ENCODE results near the gene FAM25C.
"Not testable (repeated sequence)": the region's sequence is repeated elsewhere in the genome, so short reads cannot be mapped to it uniquely, and the experiment has no call there.

Gene FAM25C

DNA sequence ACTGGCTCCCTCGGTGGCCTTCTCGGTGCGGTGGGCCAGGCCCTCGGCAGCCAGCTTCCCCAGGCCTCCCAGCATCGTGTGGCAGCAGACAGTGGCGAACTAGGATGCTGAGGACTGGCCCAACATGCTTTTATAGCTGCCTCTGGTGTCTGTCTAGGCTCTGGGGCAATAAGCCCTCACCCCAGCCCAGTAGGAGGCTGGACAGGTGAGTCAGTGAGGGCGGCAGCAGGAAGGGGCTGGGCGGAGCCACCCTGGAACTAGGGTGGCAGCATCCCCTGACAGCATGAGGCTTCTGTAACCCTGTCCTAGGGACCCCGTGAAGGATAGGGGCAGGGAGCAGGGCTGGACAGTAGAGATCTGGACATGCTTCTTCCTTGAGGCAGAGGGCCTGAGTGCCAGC is at the start of gene FAM25C:
Gene FAM25C, minus strand, starts transcription at position 101 of the 400 bp plus-strand sequence. Its CDS starts 26 bp downstream, at position 75.
- not testable (repeated sequence) for DNase-seq

- DNase-seq, result not testable (repeated sequence)
Observed at GRCh38 chr10:48044557-48044956, 45.0 kb upstream of the FAM25C start.

- not testable (repeated sequence) for DNase-seq
Observed at GRCh38 chr10:48031390-48031789, 31.8 kb upstream of the FAM25C start.

GRCh38 chr10:48002306-48002705 is 2.7 kb upstream of the FAM25C start:
- DNase-seq, result not testable (repeated sequence)

- DNase-seq, result not testable (repeated sequence)
Observed at GRCh38 chr10:47994045-47994444, 5.5 kb downstream of the FAM25C start.

- DNase-seq, result not testable (repeated sequence)
Observed at GRCh38 chr10:47992560-47992959, 7.0 kb downstream of the FAM25C start.

DNA sequence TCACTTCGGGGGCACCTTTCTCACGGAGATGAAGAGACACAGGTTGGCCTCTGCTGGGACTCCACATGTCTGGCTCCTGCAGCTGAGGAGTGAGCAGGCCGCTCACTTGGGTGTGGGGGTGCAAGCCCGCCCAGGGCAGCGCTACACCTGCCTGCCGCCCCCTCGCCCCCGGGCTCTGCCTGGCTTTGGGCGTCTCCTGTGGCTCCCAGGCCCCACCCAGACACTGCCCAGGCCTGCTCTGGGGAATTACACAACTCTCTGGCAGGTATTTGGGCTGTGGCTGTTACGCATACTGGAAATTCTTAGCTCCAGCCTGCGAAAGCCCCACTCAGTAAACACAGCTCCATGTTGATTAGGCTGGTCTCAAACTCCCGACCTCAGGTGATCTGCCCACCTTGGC is 7.9 kb downstream of the FAM25C start:
- not testable (repeated sequence) for DNase-seq

DNA sequence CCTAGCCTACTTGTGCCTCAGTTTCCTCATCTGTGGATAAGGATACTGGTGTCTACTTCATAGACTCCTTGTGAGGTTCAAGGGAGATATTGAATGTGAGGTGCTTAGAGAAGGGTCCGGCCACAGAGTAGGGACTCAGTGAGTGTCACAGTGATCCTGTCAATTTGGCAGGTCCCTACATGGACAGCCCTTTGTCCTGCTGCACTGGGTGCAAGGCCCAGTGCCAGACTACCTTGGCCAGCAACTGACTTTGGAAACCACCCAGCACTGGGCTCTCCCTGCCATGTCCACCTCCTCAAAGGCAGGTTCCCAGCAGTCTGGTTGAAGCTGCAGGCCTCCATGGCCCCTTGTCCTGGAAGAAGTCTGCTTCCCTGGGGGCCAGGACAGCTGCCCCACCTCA is 9.5 kb downstream of the FAM25C start:
- DNase-seq, result not testable (repeated sequence)

DNA sequence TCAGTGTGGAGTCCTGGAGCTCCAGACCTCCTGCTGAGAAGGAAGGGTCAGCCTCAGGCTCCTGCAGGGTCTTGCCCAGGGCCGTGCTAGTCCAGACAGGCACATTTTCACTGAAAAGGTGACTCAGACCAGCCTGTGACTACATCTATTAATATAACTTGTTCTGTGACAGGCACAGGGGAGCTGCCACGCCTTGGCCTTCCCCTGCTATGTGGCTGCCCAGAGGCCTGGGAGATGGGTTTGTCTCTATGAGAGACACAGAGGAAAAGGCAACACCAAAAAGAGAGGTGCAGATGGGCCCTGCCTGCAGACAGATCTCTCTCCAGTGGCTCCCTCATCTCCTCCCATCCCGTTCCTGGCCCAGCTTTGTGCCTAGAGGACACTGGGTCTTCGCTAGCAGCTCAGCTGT is 10.0 kb downstream of the FAM25C start:
- DNase-seq, result not testable (repeated sequence)

- DNase-seq, result not testable (repeated sequence)
Observed at GRCh38 chr10:47988718-47989541, 10.7 kb downstream of the FAM25C start.

- DNase-seq, result not testable (repeated sequence)
Observed at GRCh38 chr10:47987952-47988351, 11.6 kb downstream of the FAM25C start.

DNA sequence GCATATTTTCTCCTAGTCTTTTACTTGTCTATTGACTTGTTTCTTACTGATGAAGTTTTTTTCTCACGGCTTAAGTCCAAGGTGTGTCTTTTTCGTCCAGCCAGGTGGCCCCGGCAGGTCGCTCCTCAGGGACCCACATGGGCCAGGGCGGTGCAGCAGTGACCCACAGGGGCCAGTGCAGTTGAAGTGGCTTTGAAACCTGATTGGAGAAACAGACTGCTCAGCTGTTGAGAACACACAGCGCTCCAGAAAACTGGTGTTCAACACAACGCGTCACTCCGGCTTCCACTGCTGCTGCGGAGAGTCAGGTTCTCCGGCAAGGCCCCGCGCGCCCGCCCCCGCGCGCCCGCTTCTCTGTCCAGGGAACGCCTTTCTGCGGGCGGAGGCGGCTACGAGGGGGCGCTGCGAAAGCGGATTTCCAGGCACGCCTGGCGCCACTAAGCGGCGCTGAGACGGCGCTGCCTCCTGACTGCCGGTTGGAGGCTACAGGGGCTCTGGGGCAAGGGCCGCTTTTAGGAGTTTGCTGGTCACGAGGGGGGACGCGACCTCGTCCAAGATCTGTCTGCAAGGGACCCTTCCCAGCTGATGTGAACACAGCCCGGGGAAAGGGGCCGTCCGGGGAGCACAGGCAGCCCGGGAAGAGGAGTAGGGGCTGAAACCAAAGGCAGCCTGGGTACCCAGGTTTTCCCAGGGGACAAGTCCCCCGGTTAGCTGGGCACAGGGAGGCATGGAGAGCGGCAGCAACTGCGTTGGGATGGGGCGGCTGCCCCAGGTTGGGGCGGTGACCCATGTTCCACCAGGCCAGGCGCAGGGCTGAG is 13.0 kb downstream of the FAM25C start:
- DNase-seq, result not testable (repeated sequence)

- DNase-seq, result not testable (repeated sequence)
Observed at GRCh38 chr10:47975409-47975808, 24.2 kb downstream of the FAM25C start.

DNA sequence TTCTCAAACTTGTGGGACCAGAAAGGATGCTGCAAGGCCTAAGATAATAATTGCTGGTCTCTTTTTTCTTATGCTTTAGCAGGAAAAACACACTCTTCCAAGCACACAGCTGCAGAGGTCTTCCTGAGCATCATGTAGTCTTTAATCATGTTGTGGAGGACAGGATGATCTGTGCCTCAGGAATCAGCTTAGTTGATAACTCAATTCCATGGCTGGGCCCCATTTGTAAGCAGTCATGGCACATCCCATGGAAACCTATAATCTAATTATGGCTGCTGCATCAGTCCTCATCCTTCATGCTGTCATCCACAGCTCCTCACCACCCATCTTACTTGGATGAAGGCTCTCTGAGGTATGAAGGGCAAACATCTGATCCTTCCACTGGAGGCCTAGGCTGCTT is 26.5 kb downstream of the FAM25C start:
- DNase-seq, result not testable (repeated sequence)

DNA sequence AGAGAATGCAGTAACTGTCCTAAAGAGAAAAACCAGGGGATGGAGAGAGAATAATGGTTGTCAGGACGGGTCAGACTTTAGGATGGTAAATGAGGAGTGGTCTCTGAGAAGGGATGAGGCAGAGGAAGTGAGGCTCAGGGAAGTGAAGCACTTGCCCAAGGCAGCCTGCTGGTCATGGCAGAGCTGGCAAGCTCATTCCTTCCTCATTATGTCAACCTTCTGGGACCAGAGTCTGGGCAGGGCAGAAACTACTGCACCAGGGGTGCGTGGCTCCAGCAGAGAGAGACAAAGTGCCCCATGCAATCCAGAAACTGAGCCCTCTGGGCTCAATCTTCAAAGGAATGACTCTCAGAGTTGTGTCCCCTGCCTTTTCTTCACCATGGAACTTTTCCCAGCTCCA is 27.5 kb downstream of the FAM25C start:
- DNase-seq, result not testable (repeated sequence)

- DNase-seq, result not testable (repeated sequence)
Observed at GRCh38 chr10:47971598-47971997, 28.0 kb downstream of the FAM25C start.

- DNase-seq, result not testable (repeated sequence)
Observed at GRCh38 chr10:47970047-47970446, 29.5 kb downstream of the FAM25C start.

DNA sequence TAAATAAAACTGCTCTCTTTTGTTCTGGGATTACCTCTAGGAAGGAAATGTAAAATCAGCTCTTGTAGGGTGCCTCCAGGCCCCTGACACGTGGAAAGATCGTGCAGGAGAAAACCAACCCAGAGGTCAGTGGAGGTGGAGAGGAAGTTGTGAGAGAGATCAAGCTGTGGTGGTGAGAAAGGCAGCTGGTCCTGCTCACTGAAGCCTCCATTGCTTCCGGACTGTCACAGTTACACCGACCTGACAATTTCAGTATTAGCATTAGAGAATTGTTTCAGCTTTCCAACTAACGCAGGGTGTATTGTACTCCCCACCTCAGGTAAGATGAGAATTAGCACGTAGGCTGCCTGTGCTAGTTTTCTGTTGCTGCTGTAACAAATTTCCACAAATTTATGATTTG is 30.6 kb downstream of the FAM25C start:
- not testable (repeated sequence) for DNase-seq

GRCh38 chr10:47964280-47965063 is 35.1 kb downstream of the FAM25C start:
- DNase-seq, result not testable (repeated sequence)

- not testable (repeated sequence) for DNase-seq
Observed at GRCh38 chr10:47962785-47963184, 36.8 kb downstream of the FAM25C start.

DNA sequence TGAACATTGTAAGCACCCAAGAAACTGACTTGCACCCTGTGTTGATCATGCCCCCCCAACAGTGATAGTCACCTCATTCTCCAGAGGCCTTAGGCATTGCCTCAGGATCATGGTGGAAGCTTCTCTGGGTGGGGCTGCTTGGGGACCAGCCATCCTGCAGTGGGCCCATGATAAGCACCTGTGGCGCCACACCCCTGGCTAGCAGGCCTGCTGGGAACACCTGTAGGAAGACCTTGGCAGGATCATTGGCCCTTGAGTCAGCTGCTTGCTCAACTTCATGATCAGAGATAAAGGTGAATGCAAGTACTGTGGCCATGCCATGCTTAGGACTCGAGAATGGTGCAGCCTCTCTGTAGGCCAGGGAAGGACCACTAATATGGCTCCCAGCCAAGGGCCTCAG is 38.9 kb downstream of the FAM25C start:
- not testable (repeated sequence) for DNase-seq

GRCh38 chr10:47959677-47960076 is 39.9 kb downstream of the FAM25C start:
- DNase-seq, result not testable (repeated sequence)

DNA sequence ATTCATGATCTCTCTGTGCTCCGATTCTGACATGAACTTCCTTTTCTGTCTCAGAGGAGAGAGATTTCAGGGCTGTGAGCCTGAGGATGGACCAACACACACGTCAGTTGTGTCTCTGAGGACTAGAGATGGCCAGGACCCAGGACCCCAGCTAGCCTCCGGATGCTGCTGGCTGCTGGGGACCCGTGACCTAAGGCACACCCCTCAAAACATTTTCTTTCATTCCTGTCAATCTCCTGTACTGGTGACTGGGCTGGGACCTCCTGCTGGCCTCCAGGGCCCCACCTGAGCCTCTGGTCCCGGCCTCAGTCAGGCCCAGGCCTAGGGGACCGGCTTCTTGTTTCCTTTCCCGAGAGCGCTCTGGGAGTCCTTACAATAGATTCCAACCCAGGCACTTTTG is 42.4 kb downstream of the FAM25C start:
- not testable (repeated sequence) for DNase-seq
